K562 (cell line): Measurements from ENCODE around the gene ATXN10.

ENCODE experiments used
- CBFB ChIP-seq: sonication (generic); formaldehyde crosslinking; IDR thresholded peaks from 2 replicates; pipeline ENCODE4 v1.4.0; 2020; ENCODE audit warnings: mild to moderate bottlenecking, missing genetic modification reagents
- CBX3 ChIP-seq, 2 experiments: IDR thresholded peaks; 1 replicate in 1 of 2; 2 replicates in 1 of 2; pipeline ENCODE4 v1.6.1; 2012; ENCODE audit warnings: inconsistent platforms in 2 of 2, low read length in 2 of 2, borderline replicate concordance in 1 of 2, control low read depth in 1 of 2
- CTCF ChIP-seq, 3 experiments: IDR thresholded peaks in 2 of 3; conservative IDR thresholded peaks in 1 of 3; 2 replicates each; pipeline ENCODE4 v1.5.1; 2011 to 2012; ENCODE audit warnings: low read length in 3 of 3, mild to moderate bottlenecking in 3 of 3, control low read depth in 2 of 3, improper control_type of control experiment in 1 of 3, inconsistent platforms in 1 of 3, low read depth in 1 of 3, mixed read lengths in 1 of 3, moderate library complexity in 1 of 3; ENCODE audit not compliant: insufficient read depth in 2 of 3
- MTF1 ChIP-seq: fragments of 250-450 bp; sonication (Bioruptor Pico); IDR thresholded peaks from 2 replicates; pipeline ENCODE4 v1.9.0; 2021; ENCODE audit warnings: moderate library complexity, mild to moderate bottlenecking, inconsistent platforms, borderline replicate concordance
- POLR2A ChIP-seq: fragments of 450-650 bp; conservative IDR thresholded peaks from 2 replicates; pipeline ENCODE4 v1.6.1; 2016
- POLR2AphosphoS5 ChIP-seq: IDR thresholded peaks from 2 replicates; pipeline ENCODE4 v1.6.1; 2011; ENCODE audit warnings: mild to moderate bottlenecking, low read depth, low read length, moderate library complexity; ENCODE audit not compliant: control insufficient read depth, insufficient read depth

GRCh38 chr22:45861259-45861658, 189.6 kb downstream of the ATXN10 start:
- no peak for TF ChIP-seq CBFB (CRISPR knock-in tag)
- no peak for TF ChIP-seq CBX3 (IDR thresholded peaks at IDR 0.05; ENCODE audit: borderline replicate concordance in 1 of 2, low read length in 2 of 2)
- TF ChIP-seq MTF1 = no peak
- no peak for TF ChIP-seq CTCF (IDR thresholded peaks at IDR 0.05 in 2 of 3, conservative IDR thresholded peaks at IDR 0.05 in 1 of 3; ENCODE audit: insufficient read depth in 2 of 3, low read depth in 1 of 3, low read length in 3 of 3)
- no peak for TF ChIP-seq POLR2AphosphoS5
- no peak for TF ChIP-seq POLR2A
